ENCODE measurements around the gene S100A9. TPM values are rescaled to one million over a fixed set of nuclear protein-coding genes. Genes with fewer than 3 reads are reported as not detected.

S100A9 gene
- total RNA-seq (2022; extraction: Qiagen RNA extraction; ENCODE audit: low read depth) = 0.29 to 1.1 TPM in 2 of 5 replicates, not detected in the others

DNA sequence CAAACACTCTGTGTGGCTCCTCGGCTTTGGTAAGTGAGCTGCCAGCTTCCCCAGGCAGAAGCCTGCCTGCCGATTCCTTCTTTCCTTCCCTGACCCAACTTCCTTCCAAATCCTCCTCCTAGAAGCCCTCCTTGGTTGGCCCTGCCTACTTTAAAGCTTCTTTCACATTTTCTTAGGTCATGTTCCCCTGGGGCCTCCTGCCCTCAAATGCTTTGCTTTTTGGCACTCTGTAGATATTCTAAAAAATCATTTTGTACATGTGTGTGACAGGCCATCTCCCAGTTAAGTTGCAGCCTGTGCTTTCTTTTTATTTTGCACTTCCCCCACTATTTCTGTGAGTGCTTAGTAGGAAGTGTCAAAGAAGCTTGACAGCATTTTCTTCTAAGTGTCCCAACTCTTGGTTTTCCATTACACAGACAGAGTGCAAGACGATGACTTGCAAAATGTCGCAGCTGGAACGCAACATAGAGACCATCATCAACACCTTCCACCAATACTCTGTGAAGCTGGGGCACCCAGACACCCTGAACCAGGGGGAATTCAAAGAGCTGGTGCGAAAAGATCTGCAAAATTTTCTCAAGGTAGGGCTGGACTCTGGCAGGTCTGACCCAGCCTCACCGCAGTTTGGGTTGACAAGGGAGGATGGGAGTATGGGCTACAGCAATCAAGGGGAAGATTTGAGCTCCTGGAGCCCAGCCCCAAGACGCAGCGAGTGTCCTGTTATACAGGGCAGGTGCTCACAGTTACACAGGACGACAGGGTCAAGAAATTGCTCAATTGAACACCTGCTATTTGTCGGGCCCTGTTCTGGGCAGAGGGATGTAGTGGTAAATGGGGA lies at the start of gene S100A9:
TSS of gene S100A9 (plus strand) at position 2 of the 838 bp plus-strand sequence. CDS start at position 432, 430 bp downstream.

DNA sequence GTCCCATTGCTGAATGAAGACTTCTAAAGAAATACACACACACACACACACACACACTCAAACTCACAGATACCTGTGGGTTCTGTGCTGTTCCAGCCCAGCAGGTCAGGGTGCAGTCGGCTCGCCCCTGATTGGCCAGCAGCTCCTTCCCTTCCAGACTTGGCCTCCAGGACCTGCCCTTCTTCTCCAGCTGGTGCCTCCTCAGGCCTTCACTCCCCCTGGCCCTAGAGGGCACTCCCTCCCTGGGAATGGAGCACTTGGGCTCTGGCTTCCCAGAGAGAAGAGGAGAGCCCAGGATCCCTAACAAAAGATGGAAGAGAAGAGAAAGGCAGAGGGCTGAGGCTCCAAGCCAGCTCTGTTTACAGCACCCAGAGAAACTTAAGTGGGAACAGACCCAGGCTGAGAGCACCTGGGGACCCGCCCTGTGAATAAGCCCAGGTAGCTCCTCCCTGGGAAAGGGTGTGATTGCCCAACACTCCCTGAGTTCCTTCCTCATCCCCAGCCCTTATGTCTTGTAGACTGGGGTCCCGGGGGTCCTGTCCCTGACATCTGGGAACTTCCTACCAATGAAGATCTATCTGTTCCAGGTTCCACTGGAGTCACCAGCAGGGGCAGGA lies 45.0 kb upstream of the S100A9 start, which contains the start of gene PGLYRP3:
TSS of gene PGLYRP3 (minus strand) at position 383 of the 617 bp plus-strand sequence. CDS start 2,287 bp downstream, outside the sequence.

DNA sequence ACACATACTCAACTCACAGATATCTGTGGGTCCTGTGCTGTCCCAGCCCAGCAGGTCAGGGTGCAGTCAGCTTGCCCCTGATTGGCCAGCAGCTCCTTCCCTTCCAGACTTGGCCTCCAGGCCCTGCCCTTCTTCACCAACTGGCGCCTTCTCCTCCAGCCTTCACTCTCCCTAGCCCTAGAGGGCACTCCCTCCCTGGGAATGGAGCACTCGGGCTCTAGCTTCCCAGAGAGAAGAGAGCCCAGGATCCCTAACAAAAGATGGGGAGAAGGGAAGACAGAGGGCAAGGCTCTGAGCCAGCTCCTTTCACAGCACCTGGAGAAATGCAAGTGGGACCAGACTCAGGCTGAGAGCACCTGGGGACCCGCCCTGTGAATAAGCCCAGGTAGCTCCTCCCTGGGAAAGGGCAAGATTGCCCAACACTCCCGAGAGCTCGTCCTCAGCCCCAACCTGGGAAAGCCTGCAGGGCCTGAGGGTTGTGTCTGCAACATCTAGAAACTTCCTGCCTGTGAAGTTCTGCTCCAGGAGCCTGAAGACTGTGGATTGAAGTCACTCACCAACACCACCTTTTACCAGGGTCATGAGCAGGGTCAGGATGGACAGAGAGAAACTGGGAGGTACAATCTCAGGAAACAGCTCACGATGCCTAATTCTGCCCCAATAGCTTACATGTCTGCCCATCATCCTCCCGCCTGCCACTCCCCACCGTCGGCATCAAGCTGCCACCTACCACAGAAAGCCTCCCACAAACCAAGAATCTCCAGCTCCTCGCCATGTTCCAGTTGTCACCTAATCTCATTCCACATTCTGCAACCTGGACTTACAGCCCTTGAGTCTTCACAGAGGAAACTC lies 8.9 kb upstream of the S100A9 start, which contains the start of gene PGLYRP4:
TSS of gene PGLYRP4 (minus strand) at position 331 of the 852 bp plus-strand sequence. CDS start 909 bp downstream, outside the sequence.

DNA sequence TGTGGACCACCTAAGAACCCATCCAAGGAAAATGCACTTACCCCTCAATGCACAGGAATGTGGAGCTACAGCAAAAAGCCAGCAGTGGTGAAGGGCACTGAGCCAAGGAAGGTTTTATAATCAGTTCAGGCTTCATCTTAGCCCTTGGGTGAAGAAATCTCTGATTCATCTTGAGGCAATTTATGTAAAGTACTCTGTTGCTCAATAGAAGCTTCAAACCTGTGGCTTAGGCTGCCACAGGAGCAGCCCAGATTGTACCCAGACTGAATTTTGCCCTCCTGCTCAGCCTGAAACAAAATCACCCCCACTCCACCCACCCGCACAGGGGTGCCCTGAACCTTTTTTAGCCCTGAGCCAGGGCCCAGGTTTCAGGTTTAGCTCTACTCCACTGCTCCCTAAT lies 17.9 kb downstream of the S100A9 start, which contains the start of gene S100A12:
TSS of gene S100A12 (minus strand) at position 111 of the 400 bp plus-strand sequence. CDS start 1,029 bp downstream, outside the sequence.

DNA sequence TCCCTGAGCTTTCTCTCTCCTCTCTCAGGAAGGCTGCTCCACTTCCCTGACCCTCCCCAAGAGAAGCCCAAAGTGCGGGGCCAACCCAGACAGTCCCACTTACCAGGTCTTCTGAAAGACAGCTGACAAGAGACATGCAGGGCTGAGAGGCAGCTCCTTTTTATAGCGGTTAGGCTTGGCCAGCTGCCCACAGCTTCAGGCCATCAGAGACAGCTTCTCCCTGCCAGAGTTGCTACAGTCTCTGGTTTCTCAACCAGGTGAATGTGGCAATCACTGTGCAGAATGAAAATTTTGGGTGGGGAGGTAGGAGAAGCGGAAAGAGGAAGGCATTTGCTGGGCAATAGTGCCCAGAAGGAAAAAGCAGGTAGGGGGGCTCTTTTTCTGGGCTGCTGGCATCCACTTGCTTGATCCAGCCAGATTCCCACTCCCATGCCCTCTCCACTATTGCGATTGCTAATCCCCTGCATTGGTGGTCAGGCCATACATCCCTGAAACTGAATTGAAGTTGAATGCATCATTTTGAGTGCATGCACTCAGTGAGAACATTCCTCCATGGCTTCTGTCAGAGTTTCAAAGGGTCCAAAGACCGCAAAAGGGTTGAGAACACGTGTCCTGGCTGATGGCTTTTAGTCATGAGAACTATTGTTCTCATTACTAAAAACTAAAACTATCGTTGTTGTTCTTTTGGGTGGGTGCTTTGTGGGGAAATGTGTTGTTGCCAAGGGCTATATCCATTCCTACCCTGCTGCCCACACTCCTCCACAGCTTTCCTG lies 33.5 kb downstream of the S100A9 start, which contains the start of gene S100A8:
TSS of gene S100A8 (minus strand) at position 136 of the 773 bp plus-strand sequence. CDS start 538 bp downstream, outside the sequence.

Other genes starting within 250 kb of the S100A9 start
- not detected in 5 replicates for gene SPRR2F, start 244.3 kb upstream of the S100A9 start, total RNA-seq (2022; extraction: Qiagen RNA extraction; ENCODE audit: low read depth)
- gene SPRR2G, start 207.0 kb upstream of the S100A9 start, total RNA-seq (2022; extraction: Qiagen RNA extraction; ENCODE audit: low read depth) = not detected in 5 replicates
- gene LELP1, start 154.4 kb upstream of the S100A9 start, total RNA-seq (2022; extraction: Qiagen RNA extraction; ENCODE audit: low read depth) = not detected in 5 replicates
- not detected in 5 replicates for gene PRR9, start 140.3 kb upstream of the S100A9 start, total RNA-seq (2022; extraction: Qiagen RNA extraction; ENCODE audit: low read depth)
- gene LORICRIN, start 98.2 kb upstream of the S100A9 start, total RNA-seq (2022; extraction: Qiagen RNA extraction; ENCODE audit: low read depth) = not detected in 5 replicates
- not detected in 5 replicates for gene PGLYRP3, start 44.9 kb upstream of the S100A9 start, total RNA-seq (2022; extraction: Qiagen RNA extraction; ENCODE audit: low read depth)
- not detected in 5 replicates for gene PGLYRP4, start 9.0 kb upstream of the S100A9 start, total RNA-seq (2022; extraction: Qiagen RNA extraction; ENCODE audit: low read depth)
- not detected in 5 replicates for gene S100A12, start 17.8 kb downstream of the S100A9 start, total RNA-seq (2022; extraction: Qiagen RNA extraction; ENCODE audit: low read depth)
- not detected in 5 replicates for gene S100A8, start 33.2 kb downstream of the S100A9 start, total RNA-seq (2022; extraction: Qiagen RNA extraction; ENCODE audit: low read depth)
- not detected in 5 replicates for gene S100A7A, start 58.7 kb downstream of the S100A9 start, total RNA-seq (2022; extraction: Qiagen RNA extraction; ENCODE audit: low read depth)
- not detected in 5 replicates for gene S100A7, start 102.8 kb downstream of the S100A9 start, total RNA-seq (2022; extraction: Qiagen RNA extraction; ENCODE audit: low read depth)
- 3,257 to 3,743 TPM (median 3,382 TPM) in 5 replicates for gene S100A6, start 178.1 kb downstream of the S100A9 start, total RNA-seq (2022; extraction: Qiagen RNA extraction; ENCODE audit: low read depth)
- gene S100A5, start 183.1 kb downstream of the S100A9 start, total RNA-seq (2022; extraction: Qiagen RNA extraction; ENCODE audit: low read depth) = 0.41 to 1.7 TPM (median 0.88 TPM) in 5 replicates
- gene S100A4, start 188.0 kb downstream of the S100A9 start, total RNA-seq (2022; extraction: Qiagen RNA extraction; ENCODE audit: low read depth) = 1,529 to 1,824 TPM (median 1,687 TPM) in 5 replicates
- gene S100A3, start 191.4 kb downstream of the S100A9 start, total RNA-seq (2022; extraction: Qiagen RNA extraction; ENCODE audit: low read depth) = 86.7 to 117 TPM (median 103 TPM) in 5 replicates
- gene S100A2, start 208.0 kb downstream of the S100A9 start, total RNA-seq (2022; extraction: Qiagen RNA extraction; ENCODE audit: low read depth) = 19.1 to 29.3 TPM (median 27.2 TPM) in 5 replicates

Measured in A549 treated with ZK216348 at 1 μM for 4 hours (cell line).